GM19324 (cell line): ENCODE results near the gene CD47.

Experiments used
- ATAC-seq: cut with Tn5 transposase; IDR thresholded peaks from one replicate; pipeline ENCODE4 v1.9.1; 2021; ENCODE audit warnings: mild to moderate bottlenecking, moderate library complexity; ENCODE audit not compliant: unreplicated experiment, low FRiP score

Gene CD47

DNA sequence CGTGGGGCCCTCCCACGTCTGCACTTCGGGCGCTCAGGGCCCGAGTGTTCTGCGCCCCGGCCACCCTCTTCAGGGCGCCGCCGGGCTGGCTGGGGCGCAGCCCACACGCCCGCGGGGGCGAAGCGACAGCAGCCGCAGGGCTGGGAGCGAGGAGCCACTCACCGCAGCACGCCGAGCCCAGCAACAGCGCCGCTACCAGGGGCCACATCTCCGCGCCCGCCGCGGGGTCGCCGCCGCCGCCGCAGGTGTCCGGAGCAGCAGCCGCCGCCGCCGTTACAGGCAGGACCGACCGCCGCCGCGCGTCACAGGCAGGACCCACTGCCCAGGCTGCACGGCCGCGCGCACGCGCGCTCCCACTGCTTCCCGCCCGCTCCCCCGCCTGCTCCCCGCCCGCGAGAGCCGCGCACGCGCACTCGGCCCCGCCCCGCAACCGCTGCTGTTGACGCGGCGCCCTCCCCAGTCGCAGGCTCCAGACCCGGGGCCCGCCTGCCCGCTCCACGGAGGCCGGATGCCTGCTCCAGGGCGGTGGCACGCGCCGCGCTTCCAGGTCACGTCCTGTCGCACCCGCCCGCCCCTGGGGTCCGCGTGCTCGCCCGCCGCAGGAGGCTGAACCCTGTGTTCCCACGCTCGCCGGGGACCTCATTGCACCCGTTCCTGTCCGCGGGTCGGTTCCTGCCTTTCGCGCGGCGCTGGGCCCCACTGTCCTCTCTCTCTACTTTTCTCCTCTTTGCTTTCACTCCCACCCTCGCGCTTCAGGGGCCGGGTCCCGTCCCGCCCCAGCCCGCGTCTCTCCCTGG, at the start of gene CD47:
TSS of gene CD47 (minus strand) at position 331 of the 797 bp plus-strand sequence. CDS start at position 208, 123 bp downstream.
- peak; percentile 82 for ATAC-seq

DNA sequence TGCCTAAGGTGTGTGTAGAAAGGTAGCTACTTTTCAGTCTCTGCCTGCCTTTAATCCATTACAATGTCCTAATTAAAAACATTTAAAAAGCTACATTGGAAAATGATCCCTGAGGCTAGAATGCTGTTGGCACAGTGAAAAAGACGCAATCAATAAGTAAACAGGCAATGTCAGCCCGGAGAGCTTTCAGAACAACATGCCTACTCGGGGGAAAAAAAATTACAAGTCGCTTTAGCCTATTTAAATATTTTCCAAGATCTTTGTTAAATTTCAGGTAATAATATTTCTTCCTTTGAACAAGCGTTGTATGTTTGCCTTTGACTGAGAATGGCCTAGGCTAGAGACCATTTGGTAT, 46.6 kb upstream of the CD47 start:
- no peak for ATAC-seq

DNA sequence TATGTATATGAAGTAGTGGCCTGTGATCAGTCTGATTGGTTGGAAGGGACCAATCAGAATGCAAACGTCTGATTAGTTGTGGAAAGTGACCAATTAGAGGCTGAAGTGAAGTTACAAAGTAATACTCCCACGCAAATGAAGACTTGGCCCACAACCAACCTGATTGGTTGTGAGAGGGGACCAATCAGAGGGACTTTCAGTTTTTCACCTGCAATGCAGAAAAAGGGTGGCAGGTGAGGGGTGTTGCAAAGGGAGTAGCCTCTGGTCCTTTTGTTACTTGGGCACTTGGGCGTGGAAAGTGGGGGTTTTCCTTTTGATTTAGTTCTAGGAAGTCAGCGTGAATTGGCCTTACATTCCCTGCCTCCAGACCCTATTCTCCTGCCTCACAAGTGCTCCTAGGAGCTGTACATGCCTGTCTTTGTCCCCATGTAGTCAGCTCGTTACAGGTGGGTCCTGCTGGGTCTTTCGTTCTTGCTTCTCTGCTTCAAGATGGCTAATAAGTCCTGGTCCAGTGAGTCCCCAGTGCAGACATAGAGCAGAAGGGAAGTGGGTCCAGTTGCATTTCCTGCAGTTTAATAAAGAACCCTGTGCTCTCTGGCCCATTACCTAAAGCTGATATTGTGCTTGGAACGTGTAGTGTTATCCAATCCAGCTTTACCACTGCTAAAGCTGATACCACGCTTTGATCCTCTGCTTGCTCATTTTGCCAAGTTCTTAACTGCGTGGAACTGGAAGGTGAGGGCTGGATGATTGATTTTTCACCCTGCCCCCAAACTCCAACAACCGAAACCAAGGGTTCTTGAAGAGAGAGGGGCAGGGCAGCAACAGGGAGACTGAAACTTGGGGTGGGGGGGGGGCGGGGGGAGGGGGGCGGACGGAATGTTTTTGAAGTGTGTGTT, 46.0 kb upstream of the CD47 start:
- ATAC-seq = no peak

DNA sequence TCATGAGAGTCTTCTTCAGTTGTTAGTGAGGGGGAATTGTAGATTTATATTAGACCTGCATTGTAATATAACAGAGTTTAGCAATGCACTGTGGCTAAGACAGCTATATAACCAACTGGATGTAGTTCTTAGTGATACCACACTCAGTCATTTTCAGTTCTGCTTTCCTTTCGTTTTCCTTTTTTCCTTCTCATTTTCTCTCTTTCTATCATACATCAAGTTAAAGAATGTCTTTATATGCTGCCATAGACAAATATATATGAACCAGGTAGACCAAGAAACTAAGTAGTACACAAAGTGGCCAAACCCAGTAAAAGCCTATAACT, 43.7 kb upstream of the CD47 start:
- ATAC-seq = no peak

DNA sequence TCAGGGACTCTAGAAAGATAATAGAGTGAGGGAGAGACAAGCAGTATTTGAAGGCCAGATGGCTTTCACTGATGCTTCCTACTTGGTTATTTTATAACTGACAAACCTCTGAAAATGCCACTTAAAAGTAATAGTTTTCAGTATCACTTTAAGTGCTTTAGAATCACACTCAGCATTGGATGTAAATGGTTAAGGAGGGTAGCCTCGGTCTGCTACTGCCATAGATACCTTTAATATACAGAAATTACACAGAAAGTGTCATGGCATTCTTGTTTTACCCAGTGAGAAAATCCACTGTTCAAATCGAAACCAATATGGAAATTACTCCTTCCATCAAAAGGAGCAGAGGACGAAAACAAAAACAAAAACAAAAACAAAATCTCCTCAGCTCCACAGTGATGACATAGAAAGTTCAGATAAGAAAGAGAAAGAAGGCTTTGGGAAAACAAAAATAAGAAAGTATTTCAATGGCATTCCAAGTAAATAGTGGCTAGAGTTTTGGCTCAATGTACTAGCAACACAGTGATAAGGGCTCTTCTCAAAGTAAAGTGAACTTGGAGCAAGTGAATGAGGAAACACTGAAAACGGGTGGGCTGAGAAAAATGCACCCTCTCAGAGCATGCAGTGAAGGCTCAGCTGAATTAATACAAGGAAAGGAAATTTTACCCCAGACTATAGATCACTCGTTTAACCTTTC, 43.2 kb upstream of the CD47 start:
- no peak for ATAC-seq

DNA sequence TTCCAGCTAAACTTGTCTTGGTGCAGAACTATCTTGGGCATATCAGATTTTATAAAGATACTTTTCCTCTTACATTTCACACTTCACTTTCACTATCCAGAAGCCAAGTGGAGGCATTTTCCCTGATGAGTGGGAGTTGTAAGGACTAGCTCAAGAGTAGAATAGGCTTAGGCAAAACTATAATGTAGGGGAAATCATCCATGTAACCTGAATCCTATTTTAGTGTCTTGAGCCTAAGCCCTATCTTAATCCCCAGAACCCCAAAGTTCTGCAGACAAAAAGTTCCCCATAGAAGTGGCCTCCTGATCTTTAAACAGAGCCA, 42.2 kb upstream of the CD47 start:
- ATAC-seq = no peak

DNA sequence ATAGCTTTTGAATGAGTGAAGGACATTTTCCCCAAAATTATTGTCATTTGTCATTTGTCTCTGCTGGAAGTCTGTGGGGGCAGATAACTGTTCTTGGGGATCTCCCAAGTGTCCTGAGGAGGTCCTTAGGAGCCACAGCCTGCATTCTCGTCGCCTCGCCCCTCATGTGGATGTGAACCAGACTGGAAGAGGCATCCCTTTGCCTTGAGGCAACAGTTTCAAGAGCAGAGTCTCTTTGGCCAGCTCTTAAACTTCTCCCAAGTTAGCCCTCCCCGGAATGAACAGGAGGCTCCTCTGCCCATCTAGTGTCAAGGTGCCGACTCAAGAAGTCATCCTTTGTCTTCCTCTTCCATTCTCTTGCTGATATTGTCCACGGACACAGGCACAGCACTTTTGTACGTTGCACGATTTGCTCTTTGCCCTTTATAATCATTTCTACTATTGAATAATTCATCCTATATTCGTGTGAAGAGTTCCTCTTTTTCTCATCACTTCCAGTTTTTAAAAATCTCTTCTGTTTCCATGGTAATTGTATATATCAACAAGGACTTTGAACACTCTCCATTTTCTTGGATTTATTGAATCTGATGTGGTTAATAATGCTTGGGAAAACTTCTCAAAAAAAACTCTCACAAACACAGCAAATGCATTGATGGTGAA, 40.8 kb upstream of the CD47 start:
- no peak for ATAC-seq

DNA sequence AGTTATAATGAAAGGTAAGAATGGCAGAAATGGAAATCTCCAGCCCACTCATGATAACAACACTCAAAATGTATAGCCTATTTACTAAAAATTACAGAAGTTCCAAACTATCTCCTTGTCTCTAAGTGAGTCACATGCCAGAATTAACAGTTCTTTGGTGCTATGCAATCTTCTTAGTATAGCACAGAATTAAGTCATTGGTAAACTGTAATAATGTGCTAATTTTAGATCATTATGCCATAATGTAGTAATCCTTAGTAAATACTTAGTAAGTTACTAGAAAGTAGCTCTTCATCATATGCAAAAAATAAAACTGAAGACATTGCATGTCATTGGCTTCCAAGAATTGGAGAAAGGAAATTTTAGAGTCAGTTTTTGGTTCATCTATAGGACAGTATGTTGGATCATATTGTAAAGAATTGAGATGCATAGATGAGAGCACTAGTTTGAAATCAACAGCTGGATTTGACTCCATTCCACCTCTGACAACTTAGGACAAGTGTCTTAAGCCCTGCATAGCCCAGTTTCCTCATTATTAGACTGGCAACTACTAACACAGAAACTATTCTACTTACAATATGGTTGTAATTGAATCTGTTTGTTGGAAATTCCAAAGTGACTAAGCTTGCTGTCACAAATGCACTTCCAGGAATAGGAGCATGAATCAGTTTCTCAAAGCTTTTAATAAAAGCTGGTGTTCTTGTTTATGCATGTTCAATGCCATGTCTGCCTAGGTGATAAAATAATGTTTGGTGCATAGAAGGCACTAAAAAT, 40.1 kb upstream of the CD47 start:
- ATAC-seq = no peak

DNA sequence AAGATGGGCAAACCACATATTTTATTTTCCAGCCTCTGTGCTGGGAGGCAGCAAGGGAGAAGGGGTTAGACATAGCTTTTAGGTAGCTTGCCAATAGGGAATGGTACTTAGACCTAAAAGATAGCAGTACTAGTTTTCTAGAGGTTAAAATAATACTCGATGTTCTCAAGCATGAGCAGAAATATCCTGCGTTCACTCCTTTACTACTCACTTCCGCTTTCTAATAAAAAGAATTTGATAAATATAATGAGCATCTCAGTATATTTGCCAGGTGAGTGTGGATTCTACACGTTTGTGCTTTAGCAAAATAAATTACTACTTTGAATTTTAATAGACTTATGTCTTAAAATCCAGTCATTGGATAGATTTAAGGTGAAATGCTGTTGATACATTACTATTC, 39.4 kb upstream of the CD47 start:
- no peak for ATAC-seq

DNA sequence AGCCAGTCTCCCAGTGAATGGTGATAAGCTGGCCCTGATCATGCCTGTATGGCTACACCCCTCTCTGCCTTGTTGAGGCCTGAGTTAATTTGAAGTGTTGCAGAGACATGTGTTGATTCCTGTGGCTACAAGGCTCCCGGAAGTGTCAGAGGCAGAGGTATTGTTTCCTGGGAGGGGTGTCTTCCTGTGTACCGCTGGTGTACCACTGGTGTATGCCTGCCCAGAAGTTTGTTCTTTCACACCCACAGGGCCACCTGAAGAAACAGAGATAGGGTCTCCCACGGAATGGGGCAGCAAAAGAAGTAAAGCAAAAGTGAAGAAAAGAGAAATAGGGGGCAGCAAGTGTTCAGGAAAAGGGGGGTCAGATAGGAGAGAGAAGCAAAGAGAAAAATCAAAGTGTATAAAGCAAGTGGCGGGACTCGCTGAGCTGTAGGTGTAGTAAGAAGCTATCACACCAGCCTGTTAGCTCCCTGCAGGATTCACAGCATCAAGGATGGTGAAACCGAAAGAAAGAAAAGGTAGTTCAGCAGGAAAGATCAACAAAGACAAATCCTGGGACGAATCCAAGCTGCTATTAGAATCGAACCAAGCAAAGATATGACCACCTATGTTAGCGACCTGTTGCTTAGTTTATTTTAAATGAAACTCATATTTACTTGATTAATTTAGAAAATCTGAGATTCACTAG, 36.6 kb upstream of the CD47 start:
- no peak for ATAC-seq

DNA sequence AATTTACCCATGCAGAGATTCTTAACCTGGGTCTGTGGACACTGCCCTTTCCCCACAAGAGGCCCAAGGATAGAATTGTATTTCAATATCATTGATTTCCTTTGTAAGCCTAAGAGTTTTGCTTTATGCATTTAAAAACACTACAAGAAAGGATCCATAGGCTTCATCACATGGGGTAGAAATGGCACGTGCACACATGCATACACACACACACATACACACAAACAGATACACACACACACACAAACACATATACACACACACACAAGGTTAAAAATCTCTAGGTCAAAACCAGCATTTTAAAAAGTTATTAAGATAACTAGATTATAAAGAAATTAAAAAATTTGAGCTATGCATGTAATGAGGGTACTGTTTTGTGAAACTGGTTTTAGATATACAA, 35.5 kb upstream of the CD47 start:
- no peak for ATAC-seq

DNA sequence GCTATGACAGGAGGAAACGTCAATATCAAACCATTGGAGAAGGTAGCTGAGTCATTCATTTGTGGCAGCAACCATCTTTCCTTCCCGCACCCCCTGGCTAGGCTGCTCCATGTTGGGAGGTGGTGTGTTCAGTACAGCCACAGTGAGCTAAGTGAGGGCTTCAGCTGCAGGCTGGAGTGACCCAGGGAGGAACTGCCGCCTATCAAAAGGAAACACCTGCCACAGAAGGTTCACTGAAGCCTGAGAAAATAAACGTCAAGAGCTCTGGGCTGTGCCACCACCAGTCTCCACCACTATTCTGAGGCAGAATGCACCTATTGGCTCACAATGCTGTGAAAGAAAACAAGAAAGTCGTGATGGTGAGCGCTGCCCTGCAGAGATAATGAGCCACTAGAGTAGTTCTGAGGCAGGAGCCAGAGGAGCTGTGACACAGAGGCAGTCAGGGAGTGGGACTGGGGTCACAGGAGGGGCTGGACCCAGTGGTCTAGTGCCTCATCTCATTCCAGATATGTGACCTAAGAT, 34.8 kb upstream of the CD47 start:
- ATAC-seq = peak; percentile 69

DNA sequence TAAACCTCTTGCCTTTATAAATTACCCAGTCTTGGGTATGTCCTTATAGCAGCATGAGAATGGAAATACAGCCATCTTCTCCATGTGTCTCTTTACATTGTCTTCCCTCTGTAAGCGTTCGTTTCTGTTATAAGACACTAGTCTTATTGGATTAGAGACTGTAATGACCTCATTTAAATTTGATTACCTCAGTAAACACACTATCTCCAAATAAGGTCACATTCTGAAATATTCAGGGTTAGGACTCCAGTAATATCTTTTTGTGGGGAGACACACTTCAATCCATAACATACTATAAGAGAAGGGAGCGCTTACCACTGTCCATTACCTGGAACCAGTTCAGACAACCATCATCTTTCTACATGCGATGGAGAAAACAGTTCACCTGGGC, 34.3 kb upstream of the CD47 start:
- peak; percentile 0 for ATAC-seq

DNA sequence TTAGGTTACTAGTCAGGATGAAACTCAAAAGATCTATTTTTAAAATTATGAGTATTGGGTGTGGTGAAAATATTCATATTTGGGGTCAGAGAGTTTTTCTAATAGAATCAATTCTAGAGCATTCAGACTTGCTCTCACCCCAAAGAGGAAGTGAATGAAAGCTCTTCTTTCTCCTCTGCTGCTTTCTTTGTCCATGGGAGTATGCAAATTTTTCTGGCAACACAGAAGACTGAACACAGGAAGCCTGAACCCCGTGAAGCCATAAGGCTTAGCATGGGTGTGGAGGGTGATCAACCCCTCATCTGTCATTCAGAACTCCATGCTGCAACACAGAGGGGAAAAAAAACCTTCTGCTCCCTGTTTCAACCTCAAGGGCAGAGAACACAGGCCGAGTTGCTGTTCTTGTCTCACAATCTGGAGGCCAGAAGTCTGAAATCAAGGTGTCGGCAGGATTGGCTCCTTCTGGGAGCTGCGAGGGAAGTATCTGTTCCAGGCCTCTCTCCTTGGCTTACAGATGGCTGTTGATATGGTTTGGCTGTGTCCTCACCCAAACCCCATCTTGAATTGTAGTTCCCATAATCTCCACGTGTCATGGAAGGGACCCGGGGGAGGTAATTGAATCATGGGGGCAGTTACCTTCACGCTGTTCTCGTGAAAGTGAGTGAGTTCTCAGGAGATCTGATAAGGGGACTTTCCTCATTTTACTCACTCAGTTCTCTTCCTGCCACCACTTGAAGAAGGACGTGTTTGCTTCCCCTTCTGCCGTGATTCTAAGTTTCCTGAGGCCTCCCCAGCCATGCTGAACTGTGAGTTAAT, 33.7 kb upstream of the CD47 start:
- ATAC-seq = peak; percentile 84

DNA sequence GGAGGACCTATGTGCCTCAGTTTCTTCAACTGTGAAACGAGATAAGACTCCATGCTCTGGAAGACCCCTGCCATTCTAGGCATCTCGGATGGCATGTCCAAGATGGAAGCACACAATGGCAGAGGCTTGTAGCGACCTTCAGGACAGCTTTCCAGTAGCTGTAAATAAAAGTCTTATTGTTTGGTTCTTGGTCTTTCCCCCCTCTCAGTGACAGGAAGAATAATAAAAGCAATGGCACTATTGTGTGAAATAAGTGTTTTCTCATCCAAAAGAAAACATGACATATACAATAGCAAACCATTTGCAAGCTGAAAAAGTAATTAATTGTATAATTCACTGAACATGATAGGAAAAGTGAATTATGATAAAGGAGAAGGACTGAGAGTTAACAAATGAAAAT, 32.5 kb upstream of the CD47 start:
- no peak for ATAC-seq

DNA sequence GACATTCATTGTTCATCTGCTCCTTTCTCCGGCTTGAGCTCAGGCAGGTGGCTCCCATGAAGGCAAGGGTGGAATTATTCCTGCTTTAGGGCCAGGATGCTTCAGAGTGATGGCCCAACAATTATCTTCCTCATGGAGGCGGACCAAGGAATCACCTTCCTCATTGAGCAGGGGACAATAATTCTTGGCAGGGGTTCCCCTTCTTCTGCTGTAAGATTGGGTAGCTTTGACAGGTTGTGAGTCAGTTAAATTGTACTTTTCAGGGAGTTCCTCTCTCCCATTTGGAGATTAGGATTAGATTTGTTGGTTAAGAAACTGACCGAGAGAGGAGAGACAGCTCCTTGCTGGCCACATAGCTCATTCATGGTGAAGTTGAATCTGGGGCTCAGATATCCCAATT, 31.4 kb upstream of the CD47 start:
- ATAC-seq = no peak

DNA sequence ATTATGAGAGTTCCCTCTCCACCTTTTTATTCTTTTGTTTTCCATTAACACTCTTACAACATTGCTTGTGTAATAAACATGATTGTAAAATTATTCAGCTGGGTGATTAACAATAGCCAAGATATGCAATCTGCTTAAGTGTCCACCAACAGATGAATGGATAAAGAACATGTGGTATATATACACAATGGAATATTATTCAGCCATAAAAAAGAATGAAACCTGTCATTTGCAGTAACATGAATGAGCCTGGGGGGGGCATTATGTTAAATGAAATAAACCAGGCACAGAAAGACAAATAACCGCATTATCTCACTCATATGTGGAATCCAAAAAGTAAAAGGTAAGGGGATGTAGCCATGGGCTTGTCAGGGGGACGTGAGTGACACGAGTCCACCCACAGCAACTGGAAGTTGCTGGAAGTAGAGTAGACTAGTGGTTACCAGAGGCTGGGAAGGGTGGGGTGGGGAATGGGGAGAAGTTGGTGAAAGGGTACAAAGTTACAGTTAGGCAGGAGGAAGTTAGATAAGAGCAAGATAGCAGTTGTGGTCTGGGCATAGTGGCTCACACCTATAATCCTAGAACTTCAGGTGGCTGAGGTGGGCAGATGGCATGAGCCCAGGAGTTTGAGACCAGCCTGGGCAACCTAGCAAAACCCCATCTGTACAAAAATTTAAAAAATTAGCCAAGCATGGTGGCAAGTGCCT, 28.7 kb upstream of the CD47 start:
- no peak for ATAC-seq
